Hindlimb muscle (tissue), 1 donor: Measurements from ENCODE around the gene TMEM208. TPM values are rescaled to one million over a fixed set of nuclear protein-coding genes. Genes with fewer than 3 reads are reported as not detected.

Experiments used
- polyA plus RNA-seq: library from polyadenylated mRNA; unstranded; fragments of 120-200 nt; gene quantifications from one replicate; pipeline ENCODE4 v1.2.1, GENCODE V29; 2013; ENCODE audit not compliant: insufficient read length

TMEM208 gene
- polyA plus RNA-seq, 1 donor = 17.5 TPM

Other genes starting within 250 kb of the TMEM208 start
- gene CES4A, start 238.5 kb upstream of the TMEM208 start, polyA plus RNA-seq = 2.6 TPM
- 37.7 TPM for gene CBFB, start 198.0 kb upstream of the TMEM208 start, polyA plus RNA-seq
- gene PHAF1, start 117.2 kb upstream of the TMEM208 start, polyA plus RNA-seq = 20.8 TPM
- 10.9 TPM for gene B3GNT9, start 76.1 kb upstream of the TMEM208 start, polyA plus RNA-seq
- gene TRADD, start 67.2 kb upstream of the TMEM208 start, polyA plus RNA-seq = 5.9 TPM
- 2.5 TPM for gene FBXL8, start 67.2 kb upstream of the TMEM208 start, polyA plus RNA-seq
- 5.3 TPM for gene HSF4, start 62.4 kb upstream of the TMEM208 start, polyA plus RNA-seq
- gene NOL3, start 56.6 kb upstream of the TMEM208 start, polyA plus RNA-seq = 44.3 TPM
- 22.9 TPM for gene MATCAP1, start 43.2 kb upstream of the TMEM208 start, polyA plus RNA-seq
- 15.3 TPM for gene EXOC3L1, start 37.0 kb upstream of the TMEM208 start, polyA plus RNA-seq
- gene E2F4, start 35.0 kb upstream of the TMEM208 start, polyA plus RNA-seq = 40.9 TPM
- 1.1 TPM for gene ELMO3, start 28.0 kb upstream of the TMEM208 start, polyA plus RNA-seq
- gene FHOD1, start 20.4 kb downstream of the TMEM208 start, polyA plus RNA-seq = 20.1 TPM
- 1.5 TPM for gene SLC9A5, start 21.8 kb downstream of the TMEM208 start, polyA plus RNA-seq
- gene PLEKHG4, start 52.4 kb downstream of the TMEM208 start, polyA plus RNA-seq = 10.0 TPM
- gene KCTD19, start 99.6 kb downstream of the TMEM208 start, polyA plus RNA-seq = 0.31 TPM
- 0.50 TPM for gene LRRC36, start 99.7 kb downstream of the TMEM208 start, polyA plus RNA-seq
- gene TPPP3, start 166.4 kb downstream of the TMEM208 start, polyA plus RNA-seq = 384 TPM
- gene ZDHHC1, start 189.3 kb downstream of the TMEM208 start, polyA plus RNA-seq = 18.3 TPM
- gene HSD11B2, start 204.0 kb downstream of the TMEM208 start, polyA plus RNA-seq = 12.5 TPM